Right lobe of liver (tissue), 4 donors: Measurements from ENCODE around the gene HTT-AS.

Experiments
- CTCF ChIP-seq, 4 donors: fragments of 200-600 bp in 3 of 4; fragments of 450-650 bp in 1 of 4; IDR thresholded peaks; one replicate each; pipeline versions ENCODE4 v1.5.1 to v1.8.0; 2016 to 2022; ENCODE audit warnings: antibody characterized with exemption in 4 of 4, mild to moderate bottlenecking in 2 of 4
- POLR2A ChIP-seq: fragments of 450-650 bp; IDR thresholded peaks from one replicate; pipeline ENCODE4 v1.6.1; 2017; ENCODE audit warnings: antibody characterized with exemption, mild to moderate bottlenecking
- donor health status: DM: no; HTN: no; CAD: no.
- donor health status: DM: no; HTN: no; CAD: no.
- donor health status: DM: no; HTN: yes; CAD: no.

- TF ChIP-seq CTCF (IDR thresholded peaks at IDR 0.05), result no peak
- TF ChIP-seq POLR2A, result no peak
Observed at GRCh38 chr4:3030566-3031356, 43.6 kb downstream of the HTT-AS start.
